Right renal cortex interstitium (tissue), 3 donors: ENCODE results near the gene BTG3. TPM values are rescaled to one million over a fixed set of nuclear protein-coding genes. Genes with fewer than 3 reads are reported as not detected.

Experiments used
- DNase-seq, 3 donors: peaks; one replicate each; pipeline ENCODE4 v3.0.0-alpha.2; 2013; ENCODE audit warnings: low read depth in 3 of 3, low spot score in 2 of 3
- polyA plus RNA-seq, 3 donors: library from polyadenylated mRNA; unstranded; fragments of 120-200 nt; gene quantifications; one replicate each; pipeline ENCODE4 v1.2.1, GENCODE V29; 2013; ENCODE audit not compliant: insufficient read length in 3 of 3

BTG3 gene
- 10 to 100 TPM; 37.5 to 42.9 (median 38.7) TPM for polyA plus RNA-seq

- peak; percentile 47 to 62 (median 61) for DNase-seq
Observed at GRCh38 chr21:17612565-17613241, at the start of gene BTG3. BTG3 (minus strand) TSS chr21:17612901; CDS start chr21:17609144, 3,757 bp downstream.

- no peak for DNase-seq
Observed at GRCh38 chr21:17660862-17661261, 48.2 kb upstream of the BTG3 start.

GRCh38 chr21:17660452-17660851 is 47.8 kb upstream of the BTG3 start:
- no peak for DNase-seq

- no peak for DNase-seq
Observed at GRCh38 chr21:17658931-17659330, 46.2 kb upstream of the BTG3 start.

GRCh38 chr21:17651526-17651925 is 38.8 kb upstream of the BTG3 start:
- no peak for DNase-seq

- DNase-seq = no peak
Observed at GRCh38 chr21:17650292-17650691, 37.6 kb upstream of the BTG3 start.

- DNase-seq = no peak
Observed at GRCh38 chr21:17646790-17647189, 34.1 kb upstream of the BTG3 start.

GRCh38 chr21:17644186-17644585 is 31.5 kb upstream of the BTG3 start:
- DNase-seq = no peak

- DNase-seq = no peak
Observed at GRCh38 chr21:17640821-17641220, 28.1 kb upstream of the BTG3 start.

GRCh38 chr21:17636711-17637110 is 24.0 kb upstream of the BTG3 start:
- no peak for DNase-seq

GRCh38 chr21:17631195-17631594 is 18.5 kb upstream of the BTG3 start:
- no peak for DNase-seq

GRCh38 chr21:17622018-17622417 is 9.3 kb upstream of the BTG3 start:
- DNase-seq = no peak

GRCh38 chr21:17616831-17617230 is 4.1 kb upstream of the BTG3 start:
- DNase-seq = no peak

- DNase-seq = peak; percentile 26 to 31 (median 27)
Observed at GRCh38 chr21:17613242-17613676, 558 bp upstream of the BTG3 start.

- DNase-seq = peak in 2 of 3 donors; percentile 17 to 19
Observed at GRCh38 chr21:17612023-17612564, 607 bp downstream of the BTG3 start.

- peak; percentile 79 to 89 (median 81) for DNase-seq
Observed at GRCh38 chr21:17611414-17612022, 1.2 kb downstream of the BTG3 start.

- DNase-seq = peak; percentile 15 to 19 (median 16)
Observed at GRCh38 chr21:17610911-17611310, 1.8 kb downstream of the BTG3 start.

GRCh38 chr21:17609681-17610080 is 3.0 kb downstream of the BTG3 start:
- no peak for DNase-seq

- no peak for DNase-seq
Observed at GRCh38 chr21:17607684-17608083, 5.0 kb downstream of the BTG3 start.

GRCh38 chr21:17602874-17603273 is 9.8 kb downstream of the BTG3 start:
- no peak for DNase-seq

- DNase-seq = no peak
Observed at GRCh38 chr21:17598437-17598836, 14.3 kb downstream of the BTG3 start.

GRCh38 chr21:17597680-17598079 is 15.0 kb downstream of the BTG3 start:
- no peak for DNase-seq
